HepG2 (cell line): Measurements from ENCODE around the gene ORMDL2. TPM values are rescaled to one million over a fixed set of nuclear protein-coding genes. Genes with fewer than 3 reads are reported as not detected.
A peak's percentile ranks its signal among the peaks of the same experiment; 100 is the strongest.

ENCODE experiments used
- ATAC-seq: fragments of 200-7000 bp; cut with Tn5 transposase; 3 replicates; pipeline ENCODE4 v1.9.1; 2020; ENCODE audit warnings: mild to moderate bottlenecking, moderate library complexity
- BruUV-seq: library from RNA; stranded (reverse); fragments of 400-500 nt; replicated peaks from 2 replicates; lab custom pipeline; 2021; lab: Mats Ljungman, UMichigan
- CTCF ChIA-PET: fragments of 300-600 bp; formaldehyde crosslinking; extraction: SDS; loops from one replicate; lab custom pipeline; 2021; ENCODE audit warnings: low total read pairs, inconsistent platforms, low intra/inter-chr PET ratio; lab: Yijun Ruan, JAX
- POLR2A ChIA-PET: fragments of 350-600 bp; sonication (Branson Sonifier 250); formaldehyde crosslinking; loops from one replicate; lab custom pipeline; 2020; ENCODE audit warnings: antibody characterized with exemption, inconsistent platforms; lab: Yijun Ruan, JAX
- DNase-seq: peaks from one replicate; pipeline ENCODE4 v3.0.0-alpha.2; 2015; ENCODE audit warnings: low spot score
- FAIRE-seq: peaks from 3 replicates; lab custom pipeline; 2011; peaks lifted over from hg19 to GRCh38; lab: Jason Lieb, UNC
- H2AFZ ChIP-seq: one replicate; pipeline ENCODE4 v1.6.1; 2011; ENCODE audit warnings: low read length, inconsistent platforms
- H3K27ac ChIP-seq: fragments of 300-600 bp; 3 replicates; pipeline ENCODE4 v1.8.0; 2011; ENCODE audit warnings: mixed run types, mild to moderate bottlenecking, mixed read lengths, low read length, inconsistent platforms; ENCODE audit not compliant: insufficient read depth; ENCODE audit errors: extremely low read length
- H3K27me3 ChIP-seq, 2 experiments: fragments of 200-600 bp in 1 of 2; 2 replicates in 1 of 2; 3 replicates in 1 of 2; pipeline versions ENCODE4 v1.6.0 to v1.8.0; 2011; ENCODE audit warnings: low read length in 2 of 2, mild to moderate bottlenecking in 2 of 2, moderate library complexity in 2 of 2, inconsistent platforms in 1 of 2; ENCODE audit not compliant: insufficient read depth in 2 of 2, control insufficient read depth in 1 of 2
- H3K36me3 ChIP-seq, 2 experiments: fragments of 200-600 bp in 1 of 2; replicated peaks in 1 of 2; 2 replicates in 1 of 2; 3 replicates in 1 of 2; pipeline versions ENCODE4 v1.5.1 to v1.8.0; 2011; ENCODE audit warnings: low read length in 2 of 2, inconsistent platforms in 1 of 2; ENCODE audit not compliant: insufficient read depth in 2 of 2, control insufficient read depth in 1 of 2
- H3K4me1 ChIP-seq: 2 replicates; pipeline ENCODE4 v1.5.1; 2012; ENCODE audit warnings: low read length, inconsistent platforms; ENCODE audit not compliant: insufficient read depth
- H3K4me2 ChIP-seq: 2 replicates; pipeline ENCODE4 v1.6.0; 2011; ENCODE audit warnings: low read depth, low read length, inconsistent platforms
- H3K4me3 ChIP-seq, 3 experiments: fragments of 200-600 bp in 1 of 3; sonication (generic), shearing (Covaris generic) in 1 of 3; replicated peaks in 1 of 3; 2 replicates each; pipeline ENCODE4 v1.5.1; 2011 to 2016; ENCODE audit warnings: low read length in 3 of 3, inconsistent platforms in 2 of 3, low read depth in 2 of 3, mild to moderate bottlenecking in 2 of 3, control low read depth in 1 of 3, mixed read lengths in 1 of 3; ENCODE audit not compliant: insufficient read depth in 1 of 3
- H3K79me2 ChIP-seq: one replicate; pipeline ENCODE4 v1.6.1; 2011; ENCODE audit warnings: low read length, inconsistent platforms; ENCODE audit not compliant: insufficient read depth
- H3K9ac ChIP-seq: 2 replicates; pipeline ENCODE4 v1.6.0; 2011; ENCODE audit warnings: mild to moderate bottlenecking, low read depth, low read length, inconsistent platforms; ENCODE audit not compliant: insufficient read depth
- H3K9me3 ChIP-seq: 2 replicates; pipeline ENCODE4 v1.5.1; 2012; ENCODE audit warnings: mild to moderate bottlenecking, low read length
- H4K20me1 ChIP-seq: 2 replicates; pipeline ENCODE4 v1.6.0; 2011; ENCODE audit warnings: inconsistent platforms, mild to moderate bottlenecking, low read length, moderate library complexity; ENCODE audit not compliant: insufficient read depth
- CBFB ChIP-seq: sonication (generic); formaldehyde crosslinking; IDR thresholded peaks from 2 replicates; pipeline ENCODE4 v1.4.0; 2020; ENCODE audit warnings: missing genetic modification reagents
- E2F1 ChIP-seq: sonication (generic); formaldehyde crosslinking; IDR thresholded peaks from 2 replicates; pipeline ENCODE4 v1.5.0; 2020; ENCODE audit warnings: missing genetic modification reagents
- KDM4B ChIP-seq: sonication (generic); formaldehyde crosslinking; IDR thresholded peaks from 2 replicates; pipeline ENCODE4 v1.4.0; 2020; ENCODE audit warnings: missing genetic modification reagents
- KLF16 ChIP-seq, 2 experiments: sonication (generic) in 1 of 2; formaldehyde crosslinking in 1 of 2; IDR thresholded peaks; 2 replicates each; pipeline versions ENCODE4 v1.6.1 to v1.8.0; 2016 to 2023; ENCODE audit warnings: missing genetic modification reagents in 2 of 2, missing compliant biosample characterization in 1 of 2
- POLR2AphosphoS2 ChIP-seq: IDR thresholded peaks from 2 replicates; pipeline ENCODE4 v1.6.1; 2011; ENCODE audit warnings: low read depth, low read length, improper control_type of control experiment
- POLR2G ChIP-seq: fragments of 200-400 bp; formaldehyde crosslinking; IDR thresholded peaks from 2 replicates; pipeline ENCODE4 v1.6.1; 2018; ENCODE audit warnings: mild to moderate bottlenecking, low read depth, low read length, moderate library complexity
- RBM39 ChIP-seq: fragments of 200-400 bp; formaldehyde crosslinking; IDR thresholded peaks from one replicate; pipeline ENCODE4 v1.6.1; 2018; ENCODE audit warnings: antibody characterized with exemption, mild to moderate bottlenecking, low read depth, low read length; ENCODE audit not compliant: poor library complexity, severe bottlenecking
- TSC22D2 ChIP-seq: sonication (generic); formaldehyde crosslinking; IDR thresholded peaks from 2 replicates; pipeline ENCODE4 v1.5.1; 2020; ENCODE audit warnings: missing genetic modification reagents, mild to moderate bottlenecking, borderline replicate concordance
- ZBTB43 ChIP-seq: sonication (generic); formaldehyde crosslinking; conservative IDR thresholded peaks from 2 replicates; pipeline ENCODE4 v1.4.0; 2020; ENCODE audit warnings: missing genetic modification reagents
- ZNF17 ChIP-seq: sonication (generic); formaldehyde crosslinking; IDR thresholded peaks from 2 replicates; pipeline ENCODE4 v1.5.0; 2020; ENCODE audit warnings: mild to moderate bottlenecking, missing genetic modification reagents
- ZNF3 ChIP-seq: IDR thresholded peaks from 2 replicates; pipeline ENCODE4 v1.7.0; 2017; ENCODE audit warnings: inconsistent platforms
- ZNF33B ChIP-seq: sonication (generic); formaldehyde crosslinking; IDR thresholded peaks from 2 replicates; pipeline ENCODE4 v1.5.1; 2020; ENCODE audit warnings: mild to moderate bottlenecking, missing genetic modification reagents
- ZNF34 ChIP-seq: sonication (generic); formaldehyde crosslinking; IDR thresholded peaks from 2 replicates; pipeline ENCODE4 v1.4.0; 2020; ENCODE audit warnings: mild to moderate bottlenecking, missing genetic modification reagents, borderline replicate concordance
- ZNF496 ChIP-seq: sonication (generic); formaldehyde crosslinking; IDR thresholded peaks from 2 replicates; pipeline ENCODE4 v1.8.1; 2023; ENCODE audit warnings: mild to moderate bottlenecking, moderate library complexity, missing genetic modification reagents; ENCODE audit not compliant: insufficient replicate concordance
- ZNF547 ChIP-seq: sonication (generic); formaldehyde crosslinking; IDR thresholded peaks from 2 replicates; pipeline ENCODE4 v1.5.1; 2020; ENCODE audit warnings: mild to moderate bottlenecking, missing genetic modification reagents
- ZNF710 ChIP-seq: sonication (generic); formaldehyde crosslinking; IDR thresholded peaks from 2 replicates; pipeline ENCODE4 v1.5.0; 2020; ENCODE audit warnings: mild to moderate bottlenecking, missing genetic modification reagents, borderline replicate concordance
- WGBS: methylation state at CpG from one replicate; pipeline ENCODE4 v1.1.6; 2017; ENCODE audit warnings: low lambda C conversion rate; 5-methylcytosine and 5-hydroxymethylcytosine counted together
- in situ Hi-C: cut with HindIII; loops from 2 replicates; pipeline ENCODE4 v1.10.0; 2017; ENCODE audit warnings: low pct_unique_long_range_greater_than_20kb; ENCODE audit not compliant: extremely low pct_ligation_motif_present
- intact Hi-C: fragments of 100-400 bp; cut with micrococcal nuclease; formaldehyde crosslinking; loops from one replicate; pipeline ENCODE4 v1.10.0; 2022; ENCODE audit not compliant: unreplicated experiment
- polyA plus RNA-seq, 8 experiments: library from polyadenylated mRNA; depleted of rRNA in 3 of 8; stranded (reverse) in 7 of 8; unstranded in 1 of 8; fragments of >200 nt; fragmentation: Illumina TruSeq in 4 of 8; extraction: Trizol in 4 of 8; gene quantifications; 2 replicates each; pipeline versions ENCODE4 v1.2.1 to v1.2.3, GENCODE V29; 2011 to 2016; ENCODE audit warnings: low read depth in 4 of 8, missing spikeins in 1 of 8, mixed read lengths in 1 of 8; ENCODE audit not compliant: insufficient read depth in 1 of 8
- total RNA-seq, 5 experiments: library from RNA; depleted of rRNA; stranded (reverse); fragments of >200 nt; fragmentation: Illumina TruSeq; extraction: Trizol; gene quantifications; 2 replicates each; pipeline ENCODE4 v1.2.3, GENCODE V29; 2016; ENCODE audit warnings: low read depth in 1 of 5

Gene ORMDL2
- total and polyA plus RNA-seq, 2 of the 13 experiments (the other 11 are each of a cell fraction or from before 2014, with no cell fraction given) = 24.0 to 28.6 TPM

GRCh38 chr12:55829967-55830600, 12.2 kb downstream of the ORMDL2 start (continued):
- peak; percentile 16; the same call in 1 of the 2 replicates for TF ChIP-seq ZNF710 (CRISPR knock-in tag)
- TF ChIP-seq CBFB (CRISPR knock-in tag) = no peak
- TF ChIP-seq, all 625 proteins: peak for 71

- no peaks in the 10 kb centered on the region for H3K36me3 ChIP-seq
- POLR2A ChIA-PET = interaction anchor here (0.6 to 7.2 kb wide), 22 partner anchors 9 to 806 kb away, joined by 3 to 206 read pairs (median 10); partner anchors contain the start of genes CD63, DGKA, MMP19 and ORMDL2
- no peaks in the 10 kb centered on the region; a peak in 1 of 5 replicates for H3K27me3 ChIP-seq
- WGBS = 7% methylated on average over 9 of the region's 23 CpGs
- FAIRE-seq = no peak
- H3K27ac ChIP-seq = peak overlapping the region; percentile 93
- DNase-seq = peak; percentile 45
- peak overlapping the region; percentile 89 for H3K4me2 ChIP-seq
- H3K4me1 ChIP-seq = peaks cover 39% of the 10 kb centered on the region
- CTCF ChIA-PET = no interaction called here
- H2AFZ ChIP-seq = no peak overlapping the region
- H3K9ac ChIP-seq = peak overlapping the region; percentile 90
- peaks cover 26% of the 10 kb centered on the region for H3K79me2 ChIP-seq
- H3K9me3 ChIP-seq = no peaks in the 10 kb centered on the region
- in situ Hi-C loops (loop anchor here (5.0 kb wide), 1 partner anchor 96 kb away; the partner anchor contains the start of gene PYM1), intact Hi-C loops (loop anchor here (1.0 kb wide), 1 partner anchor 210 kb away; the partner anchor contains the start of gene RPS26)
- peak overlapping the region; percentile 76 to 87 (median 79) for H3K4me3 ChIP-seq
- no TSS peak for BruUV-seq
- no peaks in the 10 kb centered on the region for H4K20me1 ChIP-seq
- ATAC-seq = peak; percentile 2; the same call in 2 of the 3 replicates
- no peak for TF ChIP-seq E2F1 (CRISPR knock-in tag)
- TF ChIP-seq ZNF3 (CRISPR knock-in tag) = no peak
- TF ChIP-seq RBM39 = no peak
- peak; percentile 54; the same call in 1 of the 2 replicates for TF ChIP-seq TSC22D2 (CRISPR knock-in tag)
- TF ChIP-seq ZNF17 (CRISPR knock-in tag) = no peak
- no peak for TF ChIP-seq ZNF496
- TF ChIP-seq POLR2G = peak; percentile 43; the same call in 1 of the 2 replicates
- peak; percentile 26; the same call in 1 of the 2 replicates for TF ChIP-seq ZNF547
- TF ChIP-seq ZNF33B = 0 out of 2 replicates have a peak, but pooled peaks have one; percentile 50
- no peak for TF ChIP-seq ZBTB43 (CRISPR knock-in tag)
- no peak for TF ChIP-seq KDM4B (CRISPR knock-in tag)
- no peak for TF ChIP-seq ZNF34 (CRISPR knock-in tag)
- TF ChIP-seq POLR2AphosphoS2 = no peak
- TF ChIP-seq KLF16 (CRISPR knock-in tag; IDR thresholded peaks at IDR 0.05) = peak in 1 of 2 experiments; percentile 52; a peak in 2 of 4 replicates
Measured at GRCh38 chr12:55830601-55831446, 13.0 kb downstream of the ORMDL2 start.
